Astrocyte (in vitro differentiated cells and primary cell): Measurements from ENCODE around the gene CADPS. TPM values are rescaled to one million over a fixed set of nuclear protein-coding genes. Genes with fewer than 3 reads are reported as not detected.

Source experiments
- DNase-seq: peaks from one replicate; pipeline ENCODE4 v3.0.0-alpha.2; 2010; ENCODE audit warnings: low read depth
- FAIRE-seq: peaks from 2 replicates; lab custom pipeline; 2011; peaks lifted over from hg19 to GRCh38; lab: Jason Lieb, UNC
- H2AFZ ChIP-seq: 2 replicates; pipeline ENCODE4 v1.6.0; 2012; ENCODE audit warnings: low read depth, low read length, inconsistent platforms
- H3K27ac ChIP-seq: 2 replicates; pipeline ENCODE4 v1.5.1; 2011; ENCODE audit warnings: low read depth, low read length, inconsistent platforms
- H3K27me3 ChIP-seq: 2 replicates; pipeline ENCODE4 v1.6.0; 2011; ENCODE audit warnings: low read length, inconsistent platforms; ENCODE audit not compliant: insufficient read depth
- H3K36me3 ChIP-seq: 2 replicates; pipeline ENCODE4 v1.5.1; 2011; ENCODE audit warnings: low read length, inconsistent platforms; ENCODE audit not compliant: insufficient read depth
- H3K4me1 ChIP-seq: 2 replicates; pipeline ENCODE4 v1.5.1; 2011; ENCODE audit warnings: low read length, inconsistent platforms; ENCODE audit not compliant: insufficient read depth
- H3K4me2 ChIP-seq: 2 replicates; pipeline ENCODE4 v1.6.0; 2012; ENCODE audit warnings: low read length, inconsistent platforms
- H3K4me3 ChIP-seq: 2 replicates; pipeline ENCODE4 v1.5.1; 2011; ENCODE audit warnings: low read depth, mild to moderate bottlenecking, low read length, inconsistent platforms; ENCODE audit not compliant: insufficient read depth
- H3K79me2 ChIP-seq: 2 replicates; pipeline ENCODE4 v1.6.0; 2012; ENCODE audit warnings: mild to moderate bottlenecking, low read length, inconsistent platforms; ENCODE audit not compliant: insufficient read depth
- H3K9ac ChIP-seq: 2 replicates; pipeline ENCODE4 v1.6.0; 2012; ENCODE audit warnings: mild to moderate bottlenecking, low read length, inconsistent platforms
- H3K9me3 ChIP-seq: 2 replicates; pipeline ENCODE4 v1.5.1; 2012; ENCODE audit warnings: low read depth, mild to moderate bottlenecking, low read length, inconsistent platforms; ENCODE audit not compliant: insufficient read depth
- H4K20me1 ChIP-seq: 2 replicates; pipeline ENCODE4 v1.6.0; 2012; ENCODE audit warnings: low read length, inconsistent platforms; ENCODE audit not compliant: insufficient read depth
- H3K27ac Mint-ChIP-seq: one replicate; pipeline ENCODE4 v1.8.0; 2021; ENCODE audit warnings: mild to moderate bottlenecking, mixed read lengths; ENCODE audit not compliant: unreplicated experiment
- H3K27me3 Mint-ChIP-seq: one replicate; pipeline ENCODE4 v1.8.0; 2021; ENCODE audit warnings: low read depth, mixed read lengths; ENCODE audit not compliant: unreplicated experiment
- H3K36me3 Mint-ChIP-seq: one replicate; pipeline ENCODE4 v1.8.0; 2021; ENCODE audit warnings: low read depth, mixed read lengths; ENCODE audit not compliant: unreplicated experiment
- H3K4me1 Mint-ChIP-seq: one replicate; pipeline ENCODE4 v1.8.0; 2021; ENCODE audit warnings: low read depth, mixed read lengths; ENCODE audit not compliant: unreplicated experiment
- H3K4me3 Mint-ChIP-seq: one replicate; pipeline ENCODE4 v1.8.0; 2021; ENCODE audit warnings: mild to moderate bottlenecking, moderate library complexity, mixed read lengths; ENCODE audit not compliant: unreplicated experiment
- H3K9me3 Mint-ChIP-seq: one replicate; pipeline ENCODE4 v1.8.0; 2021; ENCODE audit warnings: mild to moderate bottlenecking, mixed read lengths; ENCODE audit not compliant: unreplicated experiment
- CTCF ChIP-seq: IDR thresholded peaks from 2 replicates; pipeline ENCODE4 v1.5.1; 2011; ENCODE audit warnings: low read depth, mild to moderate bottlenecking, inconsistent platforms, low read length, moderate library complexity; ENCODE audit not compliant: insufficient read depth
- EZH2 ChIP-seq: IDR thresholded peaks from 2 replicates; pipeline ENCODE4 v1.6.1; 2012; ENCODE audit warnings: mild to moderate bottlenecking, low read length, inconsistent platforms; ENCODE audit not compliant: insufficient read depth
- total RNA-seq: library from RNA; stranded (reverse); gene quantifications from 2 replicates; pipeline ENCODE4 v1.2.1, GENCODE V29; 2021

The CADPS gene
- total RNA-seq, 1 donor from 2014 or later = 5.4 TPM

GRCh38 chr3:62892045-62892444 lies 16.8 kb upstream of the CADPS start:
- H3K36me3 Mint-ChIP-seq = no peaks in the 10 kb centered on the region

GRCh38 chr3:62888778-62889177 lies 13.6 kb upstream of the CADPS start:
- FAIRE-seq (no peak), DNase-seq (no peak)
- Mint-ChIP-seq H3K9me3 (no peaks in the 10 kb centered on the region), H3K27me3 (peaks cover 4% of the 10 kb centered on the region), H3K4me1 (no peaks in the 10 kb centered on the region), H3K4me3 (no peak overlapping the region), H3K36me3 (no peaks in the 10 kb centered on the region), H3K27ac (no peak overlapping the region)
- H4K20me1 ChIP-seq = no peaks in the 10 kb centered on the region
- TF ChIP-seq EZH2 (no peak), CTCF (no peak)
- H3K4me3 ChIP-seq = no peak overlapping the region
- no peak overlapping the region for H3K9ac ChIP-seq
- H3K27me3 ChIP-seq = no peaks in the 10 kb centered on the region
- H3K36me3 ChIP-seq = no peaks in the 10 kb centered on the region
- H3K4me2 ChIP-seq = no peak overlapping the region
- no peaks in the 10 kb centered on the region for H3K9me3 ChIP-seq
- H3K4me1 ChIP-seq = no peaks in the 10 kb centered on the region
- no peak overlapping the region for H2AFZ ChIP-seq
- H3K79me2 ChIP-seq = no peaks in the 10 kb centered on the region
- no peak overlapping the region for H3K27ac ChIP-seq

More at GRCh38 chr3:62892045-62892444, 16.8 kb upstream of the CADPS start:
- no peak for DNase-seq
- H3K9me3 Mint-ChIP-seq = no peaks in the 10 kb centered on the region
- no peaks in the 10 kb centered on the region for H3K4me1 Mint-ChIP-seq
- Histone ChIP-seq H3K9ac (no peak overlapping the region), H4K20me1 (no peaks in the 10 kb centered on the region), H3K36me3 (no peaks in the 10 kb centered on the region), H3K27ac (no peak overlapping the region), H3K4me2 (no peak overlapping the region), H2AFZ (no peak overlapping the region), H3K4me1 (no peaks in the 10 kb centered on the region), H3K79me2 (no peaks in the 10 kb centered on the region), H3K9me3 (no peaks in the 10 kb centered on the region), H3K4me3 (no peak overlapping the region), H3K27me3 (no peaks in the 10 kb centered on the region)
- FAIRE-seq = no peak
- no peak overlapping the region for H3K27ac Mint-ChIP-seq
- no peak overlapping the region for H3K4me3 Mint-ChIP-seq
- TF ChIP-seq CTCF (no peak), EZH2 (no peak)
- peaks cover 2% of the 10 kb centered on the region for H3K27me3 Mint-ChIP-seq

- Histone ChIP-seq H3K27me3 (no peaks in the 10 kb centered on the region), H3K4me3 (no peak overlapping the region), H3K9ac (no peak overlapping the region), H3K4me2 (no peak overlapping the region), H3K79me2 (no peaks in the 10 kb centered on the region), H3K4me1 (no peaks in the 10 kb centered on the region), H4K20me1 (no peaks in the 10 kb centered on the region), H3K36me3 (no peaks in the 10 kb centered on the region), H2AFZ (no peak overlapping the region), H3K9me3 (no peaks in the 10 kb centered on the region), H3K27ac (no peak overlapping the region)
- no peak for DNase-seq
- Mint-ChIP-seq H3K36me3 (no peaks in the 10 kb centered on the region), H3K27ac (no peak overlapping the region), H3K4me3 (no peak overlapping the region), H3K9me3 (no peaks in the 10 kb centered on the region), H3K4me1 (no peaks in the 10 kb centered on the region), H3K27me3 (peaks cover 4% of the 10 kb centered on the region)
- TF ChIP-seq CTCF = no peak
- no peak for TF ChIP-seq EZH2
- no peak for FAIRE-seq
Observed at GRCh38 chr3:62888180-62888579, 13.0 kb upstream of the CADPS start.
